ENCODE data around the gene PSTK. TPM values are rescaled to one million over a fixed set of nuclear protein-coding genes. Genes with fewer than 3 reads are reported as not detected.

Gene PSTK
- total RNA-seq, 1 experiment from 2014 or later: 3.4 TPM

DNA sequence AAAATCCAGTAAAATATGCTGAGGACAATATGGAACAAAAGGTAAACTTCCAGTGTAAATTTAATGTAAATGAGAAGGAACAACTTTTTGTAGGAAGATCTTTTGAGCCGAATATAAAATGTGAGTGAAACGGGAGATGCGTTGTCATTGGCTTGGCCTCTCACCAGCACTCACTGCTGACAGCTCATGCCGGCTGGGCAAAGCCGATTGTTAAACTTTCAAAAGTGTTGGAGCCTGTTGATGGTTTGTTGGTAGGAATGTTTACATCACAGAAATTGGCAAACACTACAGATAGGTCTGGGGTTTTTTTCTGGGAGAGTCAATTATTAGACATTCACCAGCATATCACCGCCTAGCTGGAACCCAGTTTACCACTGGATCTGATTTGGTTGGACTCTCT, 6.1 kb downstream of the PSTK start:
- in situ Hi-C loops (cut with HindIII; ENCODE audit: low pct_unique_long_range_greater_than_20kb, low sequenced_read_pairs): no loop called here
- no peak for DNase-seq (ENCODE audit: low read depth)

DNA sequence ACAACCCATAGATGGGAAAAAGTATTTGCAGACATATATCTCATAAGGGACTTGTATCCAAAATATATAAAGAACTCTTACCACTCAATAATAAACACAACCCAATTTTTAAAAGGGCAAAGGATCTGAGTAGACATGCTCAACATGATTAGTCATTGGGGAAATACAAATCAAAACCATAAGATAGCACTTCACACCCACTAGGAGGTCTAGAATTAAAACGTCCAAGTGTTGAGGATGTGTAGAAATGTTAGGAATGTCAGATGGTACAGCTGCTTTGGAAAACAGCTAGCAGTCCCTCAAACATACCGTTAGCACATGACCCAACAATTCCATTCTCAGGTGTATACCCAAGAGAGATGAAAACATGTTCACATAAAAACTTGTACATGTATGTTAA, 8.3 kb downstream of the PSTK start:
- no peak for DNase-seq (ENCODE audit: low read depth)
- in situ Hi-C loops (cut with HindIII; ENCODE audit: low pct_unique_long_range_greater_than_20kb, low sequenced_read_pairs): no loop called here

DNA sequence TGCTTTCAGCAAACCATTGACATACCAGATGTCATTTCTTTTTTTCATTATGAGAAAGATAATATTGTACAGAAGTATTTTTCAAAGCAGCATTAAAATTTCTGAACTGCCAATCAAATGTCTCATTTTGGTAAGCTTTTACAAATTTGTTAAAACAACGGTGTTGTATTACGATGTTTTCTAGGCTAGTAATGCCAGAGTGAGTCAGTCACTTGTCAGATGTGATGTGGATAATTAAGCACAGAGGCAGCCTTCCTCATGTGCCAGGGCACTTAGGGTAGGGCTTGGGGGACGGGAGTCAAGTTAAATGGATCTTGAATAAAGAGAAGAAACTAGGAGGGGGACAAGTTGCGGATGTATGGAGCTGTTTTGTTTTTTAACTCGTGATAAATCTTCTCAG, 10.1 kb downstream of the PSTK start:
- in situ Hi-C loops (cut with HindIII; ENCODE audit: low pct_unique_long_range_greater_than_20kb, low sequenced_read_pairs): no loop called here
- no peak for DNase-seq (ENCODE audit: low read depth)

DNA sequence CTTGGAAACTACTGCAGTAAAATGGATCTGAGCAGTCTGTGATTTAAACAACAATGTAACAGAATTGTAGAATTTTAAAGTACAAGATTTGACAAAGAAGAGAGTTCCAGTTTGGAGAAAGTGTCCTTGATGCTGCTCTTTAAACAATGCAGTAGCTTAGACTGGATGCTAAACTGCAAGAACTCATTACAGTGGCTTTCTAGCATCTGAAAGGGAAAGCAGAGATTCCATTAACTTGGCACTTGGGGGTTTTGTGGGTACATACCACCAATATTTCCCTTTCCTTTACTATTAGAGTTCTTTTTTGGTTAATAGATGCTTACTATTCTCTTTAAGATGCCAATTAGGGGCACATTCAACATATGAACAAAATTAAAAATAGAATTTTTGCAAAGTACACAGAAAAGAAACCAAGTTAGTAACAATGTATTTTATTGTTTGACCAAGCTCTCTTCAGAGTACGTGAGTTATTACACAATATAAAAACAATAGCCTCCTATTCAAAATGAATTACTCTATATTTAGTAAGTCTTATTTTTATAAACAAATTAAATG, 11.9 kb downstream of the PSTK start:
- in situ Hi-C loops (cut with HindIII; ENCODE audit: low pct_unique_long_range_greater_than_20kb, low sequenced_read_pairs): no loop called here
- DNase-seq (ENCODE audit: low read depth): no peak

DNA sequence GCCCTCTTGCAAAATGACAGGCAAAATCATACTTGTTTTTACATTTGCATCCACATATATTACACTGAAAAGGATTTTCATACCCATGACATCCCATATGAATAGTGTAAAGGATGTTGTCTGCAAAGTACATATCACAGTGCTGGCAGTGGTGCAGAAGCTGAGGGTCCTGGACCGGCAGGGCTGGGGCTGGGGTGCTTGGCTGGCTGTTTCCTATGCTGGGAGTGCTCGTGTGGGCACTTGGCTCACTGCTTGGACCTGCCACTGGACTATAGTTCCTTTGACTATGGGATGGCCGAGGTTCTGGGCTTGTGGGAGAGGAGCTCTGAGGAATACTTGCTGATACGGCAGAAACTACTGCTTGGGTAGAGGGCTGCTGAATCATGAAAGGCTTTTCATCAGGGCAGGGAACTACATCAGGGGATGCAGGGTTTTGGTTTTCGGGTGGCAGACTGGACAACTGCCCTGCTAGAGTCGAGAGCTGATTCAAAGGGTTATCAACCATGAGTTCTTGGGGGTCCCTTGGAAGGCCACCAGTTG, 13.7 kb downstream of the PSTK start:
- in situ Hi-C loops (cut with HindIII; ENCODE audit: low pct_unique_long_range_greater_than_20kb, low sequenced_read_pairs): no loop called here
- DNase-seq (ENCODE audit: low read depth): no peak

DNA sequence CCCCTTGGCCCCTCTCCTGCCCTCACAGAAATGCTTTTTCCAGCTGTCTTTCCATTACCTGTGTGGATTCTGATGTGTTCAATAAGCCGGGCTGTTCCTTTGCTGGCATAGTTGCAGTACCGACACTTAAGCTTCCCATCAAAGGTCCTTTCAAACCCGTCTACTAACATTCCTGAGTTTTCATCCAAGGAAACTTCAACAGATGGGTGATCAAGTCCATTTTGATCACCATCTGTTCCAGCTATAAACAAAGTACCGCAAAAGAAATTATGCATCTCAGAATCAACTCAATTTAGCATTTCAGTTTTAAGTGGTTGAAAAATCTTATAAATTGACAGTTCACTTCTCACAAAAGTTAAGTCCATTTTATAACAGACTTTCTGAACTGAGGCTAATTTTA, 15.7 kb downstream of the PSTK start:
- no peak for DNase-seq (ENCODE audit: low read depth)
- in situ Hi-C loops (cut with HindIII; ENCODE audit: low pct_unique_long_range_greater_than_20kb, low sequenced_read_pairs): no loop called here

DNA sequence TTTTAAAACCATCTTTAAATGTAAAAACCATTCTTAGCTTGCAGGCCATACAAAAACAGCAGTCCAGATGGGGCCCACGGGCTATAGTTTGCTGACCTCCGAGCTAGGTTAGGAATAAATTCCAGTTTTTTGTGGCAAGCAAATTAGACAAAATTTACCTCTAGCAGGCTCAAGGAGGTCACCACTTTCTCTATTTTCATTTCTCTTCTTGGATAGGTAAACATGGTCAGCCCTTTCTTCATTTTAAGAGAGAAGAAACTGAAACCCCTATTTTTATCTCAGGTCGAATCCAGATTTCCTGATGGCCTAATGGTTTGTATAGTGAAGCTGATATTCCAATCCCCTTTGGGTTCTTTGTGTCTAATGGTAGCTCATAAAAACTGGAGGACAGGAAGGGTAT, 17.7 kb downstream of the PSTK start:
- DNase-seq (ENCODE audit: low read depth): no peak
- in situ Hi-C loops (cut with HindIII; ENCODE audit: low pct_unique_long_range_greater_than_20kb, low sequenced_read_pairs): no loop called here

DNA sequence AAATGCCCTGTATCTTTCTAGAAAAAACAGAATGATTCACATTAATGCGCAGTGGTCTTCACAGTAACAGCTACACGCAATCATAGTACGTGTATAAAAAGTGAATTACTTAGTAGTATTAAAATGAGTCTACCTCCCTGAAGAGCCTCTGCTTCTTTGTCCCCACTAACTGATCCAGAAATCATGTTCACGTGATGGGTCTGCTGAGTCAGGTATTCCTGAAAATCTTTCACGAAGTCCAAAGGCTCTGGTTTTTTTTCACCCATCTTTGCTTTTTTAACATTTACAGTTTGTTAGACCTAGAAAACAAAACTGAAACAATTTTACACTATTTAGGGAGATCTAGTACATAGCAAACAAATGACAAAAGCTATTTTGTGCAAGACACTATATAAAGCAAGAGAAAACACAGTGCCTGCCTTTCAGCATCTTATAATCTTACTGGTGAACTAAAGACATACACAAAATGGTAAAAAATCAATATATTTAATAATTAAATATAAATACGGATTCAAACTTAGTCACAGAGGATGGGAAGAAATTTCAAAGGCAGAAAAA, 18.2 kb downstream of the PSTK start:
- in situ Hi-C loops (cut with HindIII; ENCODE audit: low pct_unique_long_range_greater_than_20kb, low sequenced_read_pairs): no loop called here

DNA sequence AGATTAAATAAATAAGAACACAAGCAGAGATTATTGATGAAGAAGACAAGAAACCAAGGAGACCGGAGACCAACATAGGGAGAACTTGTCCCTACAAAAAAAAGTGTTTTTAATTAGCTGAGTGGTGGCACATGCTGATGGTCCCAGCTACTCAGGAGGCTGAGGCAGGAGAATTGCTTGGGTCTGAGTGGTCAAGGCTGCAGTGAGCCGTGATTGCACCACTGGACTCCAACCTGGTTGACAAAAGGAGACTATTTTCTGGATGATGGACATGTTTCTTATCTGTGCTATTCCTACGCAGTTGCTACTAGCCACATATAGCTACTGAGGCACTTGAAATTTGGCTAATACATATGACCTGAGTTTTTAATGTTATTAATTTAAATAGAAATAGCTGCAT, 18.7 kb downstream of the PSTK start:
- in situ Hi-C loops (cut with HindIII; ENCODE audit: low pct_unique_long_range_greater_than_20kb, low sequenced_read_pairs): no loop called here
- DNase-seq (ENCODE audit: low read depth): no peak

More for the DNA sequence above, 18.2 kb downstream of the PSTK start:
- no peak for DNase-seq (ENCODE audit: low read depth)

DNA sequence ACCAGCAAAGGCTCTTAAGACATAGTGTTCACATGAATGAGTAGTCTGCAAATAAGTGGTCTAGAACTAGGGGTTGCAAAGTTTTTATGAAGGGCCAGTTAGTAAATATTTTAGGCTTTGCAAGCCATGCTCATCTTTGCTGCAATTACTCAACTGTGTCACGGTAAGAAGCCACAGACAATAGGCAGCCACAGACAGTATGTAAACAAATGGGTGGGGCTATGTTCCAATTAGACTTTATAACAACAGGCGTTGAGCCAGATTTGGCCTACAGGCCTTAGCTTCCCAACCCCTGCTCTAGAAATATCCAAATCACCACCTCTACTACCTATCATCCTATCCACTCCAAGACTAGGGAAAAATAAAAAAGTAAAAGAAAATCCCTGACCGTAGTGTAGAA, 19.1 kb downstream of the PSTK start:
- no peak for DNase-seq (ENCODE audit: low read depth)
- in situ Hi-C loops (cut with HindIII; ENCODE audit: low pct_unique_long_range_greater_than_20kb, low sequenced_read_pairs): no loop called here

DNA sequence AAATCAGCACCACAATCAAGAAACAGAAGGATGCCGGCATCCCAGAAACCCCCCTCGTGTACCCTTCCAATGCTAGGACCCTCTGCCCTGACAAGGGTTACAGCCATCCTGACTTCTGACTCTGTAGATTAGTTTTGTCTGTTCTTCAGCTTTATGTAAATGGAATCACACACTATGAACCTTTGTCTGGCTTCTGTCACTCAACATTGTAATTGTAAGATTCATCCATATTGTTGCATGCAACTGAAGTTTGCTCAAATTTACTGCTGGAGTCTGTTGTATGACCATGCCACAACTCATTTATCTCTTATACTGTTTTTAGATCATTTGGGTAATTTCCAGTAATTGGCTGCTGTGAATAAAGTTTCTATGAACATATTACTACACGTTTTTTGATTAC, 20.0 kb downstream of the PSTK start:
- in situ Hi-C loops (cut with HindIII; ENCODE audit: low pct_unique_long_range_greater_than_20kb, low sequenced_read_pairs): no loop called here
- no peak for DNase-seq (ENCODE audit: low read depth)

DNA sequence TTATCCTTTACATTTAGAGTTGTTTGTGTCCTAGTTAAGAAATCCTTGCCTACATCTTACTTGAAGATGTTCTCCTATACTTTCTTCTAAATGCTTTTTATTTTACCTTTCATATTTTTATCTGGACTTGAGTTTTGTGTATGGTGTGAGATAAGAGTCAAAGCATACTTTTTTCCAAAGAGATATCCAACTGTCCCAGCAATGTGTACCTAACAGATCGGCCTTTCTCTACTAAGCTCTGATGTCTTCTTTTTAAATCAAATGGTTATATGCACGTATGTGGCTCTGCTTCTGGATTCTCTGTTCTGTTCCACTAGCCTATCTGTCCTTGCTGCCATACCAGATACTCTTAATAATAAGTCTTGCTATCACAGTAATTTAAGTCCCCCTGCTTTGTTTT, 21.2 kb downstream of the PSTK start:
- in situ Hi-C loops (cut with HindIII; ENCODE audit: low pct_unique_long_range_greater_than_20kb, low sequenced_read_pairs): no loop called here
- no peak for DNase-seq (ENCODE audit: low read depth)

DNA sequence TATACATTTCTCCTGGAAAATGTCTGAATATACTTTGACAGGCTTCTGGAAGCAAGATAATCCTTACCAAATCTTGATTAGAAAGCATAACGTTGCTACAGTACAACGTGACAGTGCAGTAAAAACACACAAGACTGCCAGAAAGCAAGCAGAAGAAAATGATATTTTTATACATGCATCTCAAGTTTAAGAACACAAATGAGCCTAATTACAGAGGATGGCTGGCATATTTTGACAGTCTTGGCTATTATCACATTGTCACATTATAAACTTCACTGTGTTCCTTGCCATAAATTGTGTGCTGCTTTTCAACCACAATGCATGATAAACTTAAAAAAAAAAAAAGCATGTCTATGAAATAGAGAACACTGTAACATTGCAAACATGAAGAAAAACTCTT, 24.1 kb downstream of the PSTK start:
- in situ Hi-C loops (cut with HindIII; ENCODE audit: low pct_unique_long_range_greater_than_20kb, low sequenced_read_pairs): no loop called here
- DNase-seq (ENCODE audit: low read depth): no peak

DNA sequence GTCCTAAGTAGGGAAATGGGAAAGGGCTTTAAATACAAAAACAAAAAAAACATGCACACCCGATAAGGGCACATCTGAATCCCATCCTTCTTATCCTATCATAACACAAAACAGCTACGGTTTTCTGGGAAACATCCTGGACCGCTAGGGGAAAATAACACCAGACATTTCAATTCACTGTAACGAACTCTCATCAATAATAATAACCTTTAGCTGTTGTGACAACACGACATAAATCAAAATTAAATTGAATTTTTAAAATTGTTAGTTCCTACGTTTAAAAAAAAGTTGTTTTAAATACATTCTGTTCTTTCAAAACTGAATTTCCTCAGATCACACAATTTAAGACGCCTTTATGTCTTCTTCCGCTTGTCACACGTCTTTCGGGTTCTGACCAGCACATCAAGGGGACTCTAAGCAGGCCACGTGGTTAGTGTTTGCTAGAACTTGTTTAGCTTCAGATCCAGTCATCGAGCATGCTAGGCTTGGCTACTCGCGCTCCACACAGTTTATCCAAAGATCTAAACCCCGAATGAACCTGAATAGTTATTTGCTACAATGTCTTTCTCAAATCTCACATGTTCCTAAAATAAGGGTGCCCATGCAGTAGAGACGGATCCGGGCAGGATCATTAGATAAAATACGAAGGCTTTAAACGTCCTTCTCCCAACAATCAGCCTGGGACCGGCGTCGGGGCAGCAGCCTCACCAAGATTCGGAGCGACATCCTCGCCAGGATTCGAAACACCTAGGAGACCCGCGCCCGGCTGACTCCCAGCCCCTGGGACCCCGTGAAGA, 27.6 kb downstream of the PSTK start:
- in situ Hi-C loops (cut with HindIII; ENCODE audit: low pct_unique_long_range_greater_than_20kb, low sequenced_read_pairs): no loop called here
- DNase-seq (ENCODE audit: low read depth): peak; percentile 37

DNA sequence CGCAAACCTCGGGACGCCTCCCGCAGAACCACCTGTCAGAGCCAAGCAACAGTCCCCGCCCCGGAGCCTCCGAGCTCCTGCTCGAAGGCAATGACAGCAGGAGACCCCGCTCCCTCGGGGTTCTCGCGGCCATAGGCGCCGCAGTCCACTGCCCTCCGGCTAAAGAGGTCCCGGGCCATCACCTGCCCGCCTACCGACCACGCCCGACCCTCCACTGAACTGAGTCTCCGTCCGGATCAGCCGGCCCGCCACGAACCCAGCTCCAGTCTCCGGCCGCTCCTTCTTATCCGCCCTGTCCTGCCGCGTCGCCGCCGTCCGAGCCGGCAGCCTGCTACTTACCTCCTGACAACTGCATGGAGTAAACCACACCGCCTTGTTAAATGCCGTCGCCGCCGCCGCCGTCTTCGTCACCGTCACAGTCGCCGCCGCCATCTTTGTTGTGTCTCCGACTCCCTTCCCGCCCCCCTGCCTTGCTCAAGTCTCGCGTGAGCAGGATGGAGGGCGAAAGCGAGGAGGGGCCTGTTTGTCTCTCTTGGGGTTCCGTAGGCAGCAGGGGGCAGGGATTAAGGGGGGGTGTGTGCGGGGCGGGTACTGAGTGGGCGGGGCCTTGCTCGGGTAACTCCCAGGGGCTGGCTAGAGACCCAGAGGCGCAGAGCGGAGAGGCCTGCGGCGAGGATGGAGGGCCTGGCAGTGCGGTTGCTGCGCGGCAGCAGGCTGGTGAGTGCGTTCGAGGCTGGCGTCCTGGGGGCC, 28.3 kb downstream of the PSTK start, which contains the start of the genes ACADSB and IKZF5:
Gene ACADSB, plus strand, starts transcription at position 652 of the 750 bp plus-strand sequence. Its CDS starts 24 bp downstream, at position 676.
Gene IKZF5, minus strand, starts transcription at position 441 of the 750 bp plus-strand sequence. CDS start 10,170 bp downstream, outside the sequence.
- in situ Hi-C loops (cut with HindIII; ENCODE audit: low pct_unique_long_range_greater_than_20kb, low sequenced_read_pairs): no loop called here
- peak; percentile 92 for DNase-seq (ENCODE audit: low read depth)

DNA sequence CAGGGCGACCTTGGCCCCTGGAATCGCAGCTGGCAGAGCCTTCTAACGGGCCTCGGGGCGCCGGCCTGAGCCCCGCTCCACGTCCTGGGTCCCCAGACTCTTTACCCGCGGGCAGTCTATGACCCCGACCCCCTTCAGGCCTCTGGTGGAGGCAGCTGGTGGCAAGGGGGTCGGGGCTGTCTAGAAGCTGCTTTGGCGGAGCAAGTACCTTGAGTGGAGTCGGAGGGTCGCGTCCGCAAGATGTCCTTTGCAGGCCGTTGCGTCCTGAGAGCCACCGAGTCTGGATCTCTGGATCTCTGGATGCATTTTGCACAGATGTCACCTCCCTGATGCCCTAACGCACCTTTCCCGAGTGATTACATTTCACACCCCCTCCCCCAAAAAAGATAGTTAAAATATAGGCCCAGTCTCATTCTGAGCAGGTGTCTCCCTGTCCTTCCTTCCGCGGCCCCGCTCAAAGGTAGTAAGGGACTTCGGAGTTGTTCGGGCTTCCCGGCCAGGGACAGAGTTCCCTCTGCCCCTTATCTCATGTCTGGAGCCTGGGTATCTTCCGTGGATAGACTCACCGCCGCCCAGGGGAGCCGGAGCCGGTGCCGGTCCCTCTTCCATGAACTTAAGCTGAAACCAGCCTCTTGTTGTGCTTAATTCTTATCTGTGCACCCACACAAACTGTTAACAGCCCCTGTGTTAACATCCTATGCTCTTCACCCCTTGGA, 29.1 kb downstream of the PSTK start:
- peak; percentile 14 for DNase-seq (ENCODE audit: low read depth)
- in situ Hi-C loops (cut with HindIII; ENCODE audit: low pct_unique_long_range_greater_than_20kb, low sequenced_read_pairs): no loop called here

DNA sequence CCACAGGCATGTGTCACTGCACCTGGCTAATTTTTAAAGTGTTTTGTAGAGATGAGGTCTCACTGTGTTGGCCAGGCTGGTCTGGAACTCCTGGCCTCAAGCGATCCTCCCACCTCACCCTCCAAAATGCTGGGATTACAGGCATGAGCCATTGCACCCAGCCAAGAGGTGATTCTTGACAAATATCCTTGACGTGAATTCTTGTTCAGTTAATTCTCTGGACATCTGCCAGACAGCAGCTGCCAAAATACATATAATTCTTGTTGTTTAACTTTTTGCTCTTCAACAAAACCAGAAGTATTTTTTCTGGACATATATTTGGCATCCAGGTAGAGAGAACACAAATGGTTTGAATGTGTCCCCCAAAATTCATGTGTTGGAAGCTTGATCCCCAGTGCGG, 31.8 kb downstream of the PSTK start:
- in situ Hi-C loops (cut with HindIII; ENCODE audit: low pct_unique_long_range_greater_than_20kb, low sequenced_read_pairs): no loop called here
- DNase-seq (ENCODE audit: low read depth): no peak
